Muscle layer of duodenum (tissue), 2 donors: ENCODE measurements around the gene TNNT1.
A peak's percentile ranks its signal among the peaks of the same experiment; 100 is the strongest.
"Not testable (repeated sequence)": the region's sequence is repeated elsewhere in the genome, so short reads cannot be mapped to it uniquely, and the experiment has no call there.

ENCODE experiments used
- H3K27ac ChIP-seq: one replicate; pipeline ENCODE4 v1.7.0; 2013; ENCODE audit warnings: mild to moderate bottlenecking, low read length
- H3K27me3 ChIP-seq: one replicate; pipeline ENCODE4 v1.7.0; 2013; ENCODE audit warnings: low read depth, mild to moderate bottlenecking, control low read depth, low read length
- H3K36me3 ChIP-seq, 2 donors: one replicate each; pipeline ENCODE4 v1.7.0; 2013; ENCODE audit warnings: low read length in 2 of 2, control low read depth in 1 of 2, mild to moderate bottlenecking in 1 of 2; ENCODE audit not compliant: insufficient read depth in 2 of 2, control insufficient read depth in 1 of 2
- H3K4me1 ChIP-seq, 2 donors: one replicate each; pipeline ENCODE4 v1.7.0; 2013; ENCODE audit warnings: low read length in 2 of 2, mild to moderate bottlenecking in 2 of 2, control low read depth in 1 of 2, moderate library complexity in 1 of 2; ENCODE audit not compliant: insufficient read depth in 2 of 2, control insufficient read depth in 1 of 2
- H3K4me3 ChIP-seq, 2 donors: one replicate each; pipeline ENCODE4 v1.7.0; 2013; ENCODE audit warnings: low read length in 2 of 2, low read depth in 1 of 2, mild to moderate bottlenecking in 1 of 2
- H3K9me3 ChIP-seq, 2 donors: one replicate each; pipeline ENCODE4 v1.7.0; 2013; ENCODE audit warnings: low read length in 2 of 2, control low read depth in 1 of 2, mild to moderate bottlenecking in 1 of 2; ENCODE audit not compliant: control insufficient read depth in 1 of 2
- donor health status: healthy.

The TNNT1 gene

GRCh38 chr19:55114566-55115145 is 34.4 kb downstream of the TNNT1 start:
- Histone ChIP-seq H3K27me3 (no peaks in the 10 kb centered on the region), H3K4me3 (peak overlapping the region in 1 of 2 donors; percentile 97), H3K4me1 (peaks cover 15 to 58% of the 10 kb centered on the region in 2 donors), H3K9me3 (no peaks in the 10 kb centered on the region), H3K36me3 (peaks cover 0 to 9% of the 10 kb centered on the region in 2 donors), H3K27ac (peak overlapping the region; percentile 90)

- Histone ChIP-seq H3K4me1 (peaks cover 15 to 60% of the 10 kb centered on the region in 2 donors), H3K27me3 (no peaks in the 10 kb centered on the region), H3K27ac (peak overlapping the region; percentile 85), H3K4me3 (peak overlapping the region in 1 of 2 donors; percentile 97), H3K9me3 (no peaks in the 10 kb centered on the region), H3K36me3 (peaks cover 0 to 16% of the 10 kb centered on the region in 2 donors)
These were observed 35.4 kb downstream of the TNNT1 start for GRCh38 chr19:55113570-55114039.

- Histone ChIP-seq H3K9me3 (no peaks in the 10 kb centered on the region), H3K27me3 (no peaks in the 10 kb centered on the region), H3K4me3 (peak overlapping the region in 1 of 2 donors; percentile 97), H3K27ac (peak overlapping the region; percentile 85), H3K4me1 (peaks cover 11 to 54% of the 10 kb centered on the region in 2 donors), H3K36me3 (peaks cover 0 to 16% of the 10 kb centered on the region in 2 donors)
These were observed 36.0 kb downstream of the TNNT1 start for GRCh38 chr19:55112777-55113569.

- H3K27me3 ChIP-seq = no peaks in the 10 kb centered on the region
- H3K4me3 ChIP-seq = peak overlapping the region in 1 of 2 donors; percentile 97
- H3K27ac ChIP-seq = peak overlapping the region; percentile 85
- H3K4me1 ChIP-seq = peaks cover 11 to 54% of the 10 kb centered on the region in 2 donors
- peaks cover 0 to 16% of the 10 kb centered on the region in 2 donors for H3K36me3 ChIP-seq
- no peaks in the 10 kb centered on the region for H3K9me3 ChIP-seq
These were observed 36.7 kb downstream of the TNNT1 start for GRCh38 chr19:55112246-55112776.

- H3K36me3 ChIP-seq = peaks cover 6 to 21% of the 10 kb centered on the region in 2 donors
- H3K27ac ChIP-seq = peak overlapping the region; percentile 68
- peaks cover 11 to 52% of the 10 kb centered on the region in 2 donors for H3K4me1 ChIP-seq
- no peak overlapping the region for H3K4me3 ChIP-seq
- H3K9me3 ChIP-seq = no peaks in the 10 kb centered on the region
- no peaks in the 10 kb centered on the region for H3K27me3 ChIP-seq
These were observed 37.7 kb downstream of the TNNT1 start for GRCh38 chr19:55111238-55111831.

GRCh38 chr19:55109527-55110291 is 39.3 kb downstream of the TNNT1 start:
- no peaks in the 10 kb centered on the region for H3K27me3 ChIP-seq
- H3K4me3 ChIP-seq = no peak overlapping the region
- no peaks in the 10 kb centered on the region for H3K9me3 ChIP-seq
- no peak overlapping the region for H3K27ac ChIP-seq
- H3K4me1 ChIP-seq = peaks cover 6 to 36% of the 10 kb centered on the region in 2 donors
- peaks cover 6 to 36% of the 10 kb centered on the region in 2 donors for H3K36me3 ChIP-seq

GRCh38 chr19:55107252-55107651 is 41.8 kb downstream of the TNNT1 start:
- H3K27me3 ChIP-seq, H3K9me3 ChIP-seq, H3K27ac ChIP-seq, H3K4me3 ChIP-seq: not testable (repeated sequence)
- Histone ChIP-seq H3K36me3 (peaks cover 12 to 49% of the 10 kb centered on the region in 2 donors), H3K4me1 (peaks cover 0 to 12% of the 10 kb centered on the region in 2 donors)

GRCh38 chr19:55106591-55106990 is 42.4 kb downstream of the TNNT1 start:
- Histone ChIP-seq H3K4me1 (peaks cover 0 to 12% of the 10 kb centered on the region in 2 donors), H3K27me3 (no peaks in the 10 kb centered on the region), H3K36me3 (peaks cover 17 to 53% of the 10 kb centered on the region in 2 donors), H3K4me3 (no peak overlapping the region), H3K9me3 (peaks cover 0 to 3% of the 10 kb centered on the region in 2 donors), H3K27ac (no peak overlapping the region)

- Histone ChIP-seq H3K36me3 (peaks cover 19 to 59% of the 10 kb centered on the region in 2 donors), H3K9me3 (peaks cover 0 to 3% of the 10 kb centered on the region in 2 donors)
These were observed 43.8 kb downstream of the TNNT1 start for GRCh38 chr19:55105237-55105636.

GRCh38 chr19:55103190-55103589 is 45.8 kb downstream of the TNNT1 start:
- peaks cover 21 to 61% of the 10 kb centered on the region in 2 donors for H3K36me3 ChIP-seq

More at GRCh38 chr19:55105237-55105636, 43.8 kb downstream of the TNNT1 start:
- no peak overlapping the region for H3K4me3 ChIP-seq
- no peaks in the 10 kb centered on the region for H3K27me3 ChIP-seq
- no peak overlapping the region for H3K27ac ChIP-seq
- H3K4me1 ChIP-seq = peaks cover 0 to 8% of the 10 kb centered on the region in 2 donors

More at GRCh38 chr19:55103190-55103589, 45.8 kb downstream of the TNNT1 start:
- H3K27me3 ChIP-seq = no peaks in the 10 kb centered on the region
- no peak overlapping the region for H3K27ac ChIP-seq
- H3K9me3 ChIP-seq = peaks cover 0 to 3% of the 10 kb centered on the region in 2 donors
- H3K4me3 ChIP-seq = no peak overlapping the region
- H3K4me1 ChIP-seq = peaks cover 0 to 4% of the 10 kb centered on the region in 2 donors
